SK-N-SH (cell line): ENCODE results near the gene RFX4. TPM values are rescaled to one million over a fixed set of nuclear protein-coding genes. Genes with fewer than 3 reads are reported as not detected.

Experiments
- ELF1 ChIP-seq: IDR thresholded peaks from 2 replicates; pipeline ENCODE4 v1.4.0; 2012
- EZH2phosphoT487 ChIP-seq: fragments of 200-600 bp; sonication (generic); IDR thresholded peaks from 2 replicates; pipeline ENCODE4 v1.6.1; 2017; ENCODE audit warnings: low read depth, mixed run types, mild to moderate bottlenecking, antibody characterized with exemption, moderate library complexity, borderline replicate concordance
- FOSL2 ChIP-seq: IDR thresholded peaks from 2 replicates; pipeline ENCODE4 v1.4.0; 2012; ENCODE audit warnings: low read depth, mild to moderate bottlenecking, moderate library complexity, borderline replicate concordance
- GATA2 ChIP-seq: sonication (generic); formaldehyde crosslinking; IDR thresholded peaks from 2 replicates; pipeline ENCODE4 v1.5.0; 2020; ENCODE audit warnings: mild to moderate bottlenecking, missing genetic modification reagents
- MEF2A ChIP-seq: IDR thresholded peaks from 2 replicates; pipeline ENCODE4 v1.4.0; 2012; ENCODE audit warnings: low read depth, borderline replicate concordance
- MXI1 ChIP-seq: IDR thresholded peaks from 2 replicates; pipeline ENCODE4 v1.6.1; 2012; ENCODE audit warnings: mild to moderate bottlenecking, low read depth, low read length, improper control_type of control experiment
- NFIC ChIP-seq: IDR thresholded peaks from 2 replicates; pipeline ENCODE4 v1.4.0; 2012; ENCODE audit warnings: borderline replicate concordance
- PBX3 ChIP-seq: IDR thresholded peaks from 2 replicates; pipeline ENCODE4; 2012
- POLR2AphosphoS5 ChIP-seq: IDR thresholded peaks from 2 replicates; pipeline ENCODE4 v1.6.1; 2012; ENCODE audit warnings: low read depth, low read length
- RAD21 ChIP-seq: IDR thresholded peaks from 2 replicates; pipeline ENCODE4 v1.6.1; 2012; ENCODE audit warnings: mild to moderate bottlenecking, low read length
- RCOR1 ChIP-seq: fragments of 150-350 bp; IDR thresholded peaks from 2 replicates; pipeline ENCODE4 v1.6.1; 2017; ENCODE audit warnings: antibody characterized with exemption, low read length
- REST ChIP-seq: IDR thresholded peaks from 2 replicates; pipeline ENCODE4 v1.6.1; 2012; ENCODE audit warnings: mild to moderate bottlenecking, low read depth, low read length, moderate library complexity
- RXRA ChIP-seq: IDR thresholded peaks from 2 replicates; pipeline ENCODE4 v1.4.0; 2012; ENCODE audit warnings: low read depth, mild to moderate bottlenecking, borderline replicate concordance
- TAF1 ChIP-seq: IDR thresholded peaks from 2 replicates; pipeline ENCODE4 v1.6.1; 2012; ENCODE audit warnings: low read depth, mild to moderate bottlenecking, low read length, moderate library complexity, borderline replicate concordance
- TCF12 ChIP-seq: IDR thresholded peaks from 2 replicates; pipeline ENCODE4 v1.4.0; 2012
- TEAD4 ChIP-seq: IDR thresholded peaks from 2 replicates; pipeline ENCODE4 v1.4.0; 2012; ENCODE audit warnings: mild to moderate bottlenecking, borderline replicate concordance; ENCODE audit not compliant: insufficient read depth
- YY1 ChIP-seq: IDR thresholded peaks from 2 replicates; pipeline ENCODE4 v1.4.0; 2012; ENCODE audit warnings: low read depth, mild to moderate bottlenecking
- polyA plus RNA-seq, 3 experiments: library from polyadenylated mRNA; depleted of rRNA; stranded (reverse); fragments of >200 nt; gene quantifications; 2 replicates each; pipeline ENCODE4 v1.2.3, GENCODE V29; 2012
- TF ChIP-seq, protein P1 (sequence below): fragments of 150-350 bp; IDR thresholded peaks from 2 replicates; pipeline ENCODE4 v1.6.1; 2016; ENCODE audit warnings: mild to moderate bottlenecking, low read depth, low read length
- TF ChIP-seq, protein P2 (sequence below): IDR thresholded peaks from 2 replicates; pipeline ENCODE4 v1.4.0; 2012; ENCODE audit warnings: low read depth
- TF ChIP-seq, protein P3 (sequence below): fragments of 150-350 bp; IDR thresholded peaks from 2 replicates; pipeline ENCODE4 v1.6.1; 2017; ENCODE audit warnings: antibody characterized with exemption, low read length, low read depth, borderline replicate concordance

The RFX4 gene
- polyA plus RNA-seq, 1 of the 3 experiments (the other 2 are of a cell fraction): not detected

GRCh38 chr12:106774005-106774807, 191.4 kb downstream of the RFX4 start, which contains the start of gene RIC8B (continued):
- TF ChIP-seq, protein P1, sequence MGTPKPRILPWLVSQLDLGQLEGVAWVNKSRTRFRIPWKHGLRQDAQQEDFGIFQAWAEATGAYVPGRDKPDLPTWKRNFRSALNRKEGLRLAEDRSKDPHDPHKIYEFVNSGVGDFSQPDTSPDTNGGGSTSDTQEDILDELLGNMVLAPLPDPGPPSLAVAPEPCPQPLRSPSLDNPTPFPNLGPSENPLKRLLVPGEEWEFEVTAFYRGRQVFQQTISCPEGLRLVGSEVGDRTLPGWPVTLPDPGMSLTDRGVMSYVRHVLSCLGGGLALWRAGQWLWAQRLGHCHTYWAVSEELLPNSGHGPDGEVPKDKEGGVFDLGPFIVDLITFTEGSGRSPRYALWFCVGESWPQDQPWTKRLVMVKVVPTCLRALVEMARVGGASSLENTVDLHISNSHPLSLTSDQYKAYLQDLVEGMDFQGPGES: no peak
- TF ChIP-seq TEAD4: 0 out of 2 replicates have a peak, but pooled peaks have one; percentile 6
- TF ChIP-seq NFIC: no peak; the same call in 1 of the 2 replicates
- TF ChIP-seq TCF12: peak; percentile 5; the same call in 1 of the 2 replicates
- no peak for TF ChIP-seq MEF2A
- TF ChIP-seq YY1: peak; percentile 67; the same call in 1 of the 2 replicates
- TF ChIP-seq, protein P2, sequence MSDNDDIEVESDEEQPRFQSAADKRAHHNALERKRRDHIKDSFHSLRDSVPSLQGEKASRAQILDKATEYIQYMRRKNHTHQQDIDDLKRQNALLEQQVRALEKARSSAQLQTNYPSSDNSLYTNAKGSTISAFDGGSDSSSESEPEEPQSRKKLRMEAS: peak; percentile 17
- peak; percentile 93 for TF ChIP-seq ELF1
- no peak for TF ChIP-seq RAD21
- TF ChIP-seq RXRA: no peak
- TF ChIP-seq RCOR1: no peak
- peak; percentile 74 for TF ChIP-seq TAF1
- TF ChIP-seq PBX3: peak; percentile 32
- TF ChIP-seq, protein P3, sequence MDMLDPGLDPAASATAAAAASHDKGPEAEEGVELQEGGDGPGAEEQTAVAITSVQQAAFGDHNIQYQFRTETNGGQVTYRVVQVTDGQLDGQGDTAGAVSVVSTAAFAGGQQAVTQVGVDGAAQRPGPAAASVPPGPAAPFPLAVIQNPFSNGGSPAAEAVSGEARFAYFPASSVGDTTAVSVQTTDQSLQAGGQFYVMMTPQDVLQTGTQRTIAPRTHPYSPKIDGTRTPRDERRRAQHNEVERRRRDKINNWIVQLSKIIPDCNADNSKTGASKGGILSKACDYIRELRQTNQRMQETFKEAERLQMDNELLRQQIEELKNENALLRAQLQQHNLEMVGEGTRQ: no peak
- no peak for TF ChIP-seq EZH2phosphoT487
- TF ChIP-seq REST: peak; percentile 56; the same call in 1 of the 2 replicates
- TF ChIP-seq MXI1: peak; percentile 27
- TF ChIP-seq FOSL2: no peak
- TF ChIP-seq GATA2 (CRISPR knock-in tag): no peak
- TF ChIP-seq POLR2AphosphoS5: peak; percentile 95
